Panc1 (cell line): Measurements from ENCODE around the gene LSS. TPM values are rescaled to one million over a fixed set of nuclear protein-coding genes. Genes with fewer than 3 reads are reported as not detected.

Experiments used
- ATAC-seq: fragments of 200-7000 bp; cut with Tn5 transposase; 2 replicates; pipeline ENCODE4 v1.9.1; 2020; ENCODE audit warnings: mild to moderate bottlenecking, moderate library complexity
- BruUV-seq: library from RNA; stranded (reverse); fragments of 400-500 nt; replicated peaks from 2 replicates; lab custom pipeline; 2021; lab: Mats Ljungman, UMichigan
- CTCF ChIA-PET: fragments of 300-600 bp; sonication (Branson Sonifier 250); formaldehyde crosslinking; loops from one replicate; lab custom pipeline; 2022; ENCODE audit warnings: antibody characterized with exemption; lab: Charles Lee
- POLR2A ChIA-PET: fragments of 300-600 bp; sonication (Branson Sonifier 250); formaldehyde crosslinking; loops from one replicate; lab custom pipeline; 2022; ENCODE audit warnings: antibody characterized with exemption; lab: Charles Lee
- DNase-seq: peaks from one replicate; pipeline ENCODE4 v3.0.0-alpha.2; 2010; ENCODE audit warnings: low read depth, low spot score
- H3K27ac ChIP-seq: 2 replicates; pipeline ENCODE4 v1.5.1; 2011; ENCODE audit warnings: mild to moderate bottlenecking, low read length, inconsistent platforms
- H3K27me3 ChIP-seq: fragments of 200-500 bp; sonication (Bioruptor generic); 2 replicates; pipeline ENCODE4 v1.6.0; 2014; ENCODE audit warnings: low read length, inconsistent platforms; ENCODE audit not compliant: control insufficient read depth, insufficient read depth
- H3K36me3 ChIP-seq: fragments of 200-500 bp; sonication (Bioruptor generic); 2 replicates; pipeline ENCODE4 v1.5.1; 2014; ENCODE audit warnings: inconsistent platforms, mild to moderate bottlenecking, low read length, moderate library complexity; ENCODE audit not compliant: control insufficient read depth, insufficient read depth
- H3K4me1 ChIP-seq: 2 replicates; pipeline ENCODE4 v1.5.1; 2011; ENCODE audit warnings: inconsistent platforms, mild to moderate bottlenecking, low read length, moderate library complexity; ENCODE audit not compliant: control insufficient read depth, insufficient read depth
- H3K4me3 ChIP-seq, 2 experiments: 2 replicates each; pipeline ENCODE4 v1.5.1; 2011 to 2012; ENCODE audit warnings: low read depth in 2 of 2, low read length in 2 of 2, mild to moderate bottlenecking in 2 of 2, inconsistent platforms in 1 of 2, moderate library complexity in 1 of 2
- H3K9me3 ChIP-seq: fragments of 200-500 bp; sonication (Bioruptor generic); 2 replicates; pipeline ENCODE4 v1.5.1; 2014; ENCODE audit warnings: low read depth, mild to moderate bottlenecking, inconsistent platforms, low read length, moderate library complexity; ENCODE audit not compliant: control insufficient read depth, insufficient read depth
- CTCF ChIP-seq: fragments of 450-650 bp; IDR thresholded peaks from 2 replicates; pipeline ENCODE4 v1.5.1; 2017; ENCODE audit warnings: mild to moderate bottlenecking
- POLR2AphosphoS5 ChIP-seq: IDR thresholded peaks from 2 replicates; pipeline ENCODE4 v1.6.1; 2012; ENCODE audit warnings: mild to moderate bottlenecking, low read depth, low read length, moderate library complexity
- SIN3A ChIP-seq: IDR thresholded peaks from 2 replicates; pipeline ENCODE4 v1.6.1; 2012; ENCODE audit warnings: low read depth, mild to moderate bottlenecking, low read length, moderate library complexity, borderline replicate concordance; ENCODE audit not compliant: insufficient read depth
- TCF7L2 ChIP-seq: IDR thresholded peaks from 2 replicates; pipeline ENCODE4 v1.6.1; 2011; ENCODE audit warnings: mild to moderate bottlenecking, low read depth, low read length, inconsistent platforms
- in situ Hi-C: cut with HindIII; loops from 2 replicates; pipeline ENCODE4 v1.10.0; 2016; ENCODE audit warnings: low sequenced_read_pairs, low pct_unique_long_range_greater_than_20kb
- intact Hi-C: fragments of 100-400 bp; cut with micrococcal nuclease; formaldehyde crosslinking; loops from one replicate; pipeline ENCODE4 v1.10.0; 2022; ENCODE audit not compliant: unreplicated experiment
- total RNA-seq: library from RNA; stranded (reverse); gene quantifications from one replicate; pipeline ENCODE4 v1.2.1, GENCODE V29; 2021; ENCODE audit not compliant: unreplicated experiment
- TF ChIP-seq, protein P1 (sequence below), 2 experiments: IDR thresholded peaks; 2 replicates each; pipeline ENCODE4 v1.6.1; 2011 to 2012; ENCODE audit warnings: low read depth in 2 of 2, control low read depth in 1 of 2, low read length in 1 of 2, mild to moderate bottlenecking in 1 of 2, moderate library complexity in 1 of 2; ENCODE audit not compliant: insufficient read depth in 1 of 2

LSS gene
- total RNA-seq, 1 experiment from 2014 or later = 111 TPM

DNA sequence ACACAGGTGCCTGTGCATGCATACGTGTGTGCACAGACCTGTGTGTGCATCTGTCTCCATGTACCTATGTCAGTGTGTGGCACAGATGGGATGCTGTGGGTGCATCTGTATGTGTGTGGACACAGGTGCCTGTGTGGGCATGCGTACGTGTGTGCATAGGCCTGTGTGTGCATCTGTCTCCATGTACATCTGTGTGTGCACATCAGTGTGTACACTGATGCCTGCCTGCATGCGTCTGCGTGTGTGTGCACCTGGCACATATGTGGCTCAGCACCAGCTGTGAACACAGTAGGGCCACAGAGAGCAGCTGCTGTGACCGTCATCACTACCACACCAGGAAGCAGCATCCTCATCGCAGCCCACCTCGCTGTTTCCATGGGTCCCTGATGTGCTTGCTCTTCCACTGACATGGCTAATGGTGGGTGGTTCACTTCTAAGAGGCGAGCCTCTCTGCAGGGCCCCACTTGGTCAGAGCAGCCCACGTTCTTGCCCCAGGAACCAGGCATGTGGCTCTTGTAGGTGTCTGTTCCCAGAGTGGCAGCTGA is 34.7 kb downstream of the LSS start:
- TF ChIP-seq, protein P1, sequence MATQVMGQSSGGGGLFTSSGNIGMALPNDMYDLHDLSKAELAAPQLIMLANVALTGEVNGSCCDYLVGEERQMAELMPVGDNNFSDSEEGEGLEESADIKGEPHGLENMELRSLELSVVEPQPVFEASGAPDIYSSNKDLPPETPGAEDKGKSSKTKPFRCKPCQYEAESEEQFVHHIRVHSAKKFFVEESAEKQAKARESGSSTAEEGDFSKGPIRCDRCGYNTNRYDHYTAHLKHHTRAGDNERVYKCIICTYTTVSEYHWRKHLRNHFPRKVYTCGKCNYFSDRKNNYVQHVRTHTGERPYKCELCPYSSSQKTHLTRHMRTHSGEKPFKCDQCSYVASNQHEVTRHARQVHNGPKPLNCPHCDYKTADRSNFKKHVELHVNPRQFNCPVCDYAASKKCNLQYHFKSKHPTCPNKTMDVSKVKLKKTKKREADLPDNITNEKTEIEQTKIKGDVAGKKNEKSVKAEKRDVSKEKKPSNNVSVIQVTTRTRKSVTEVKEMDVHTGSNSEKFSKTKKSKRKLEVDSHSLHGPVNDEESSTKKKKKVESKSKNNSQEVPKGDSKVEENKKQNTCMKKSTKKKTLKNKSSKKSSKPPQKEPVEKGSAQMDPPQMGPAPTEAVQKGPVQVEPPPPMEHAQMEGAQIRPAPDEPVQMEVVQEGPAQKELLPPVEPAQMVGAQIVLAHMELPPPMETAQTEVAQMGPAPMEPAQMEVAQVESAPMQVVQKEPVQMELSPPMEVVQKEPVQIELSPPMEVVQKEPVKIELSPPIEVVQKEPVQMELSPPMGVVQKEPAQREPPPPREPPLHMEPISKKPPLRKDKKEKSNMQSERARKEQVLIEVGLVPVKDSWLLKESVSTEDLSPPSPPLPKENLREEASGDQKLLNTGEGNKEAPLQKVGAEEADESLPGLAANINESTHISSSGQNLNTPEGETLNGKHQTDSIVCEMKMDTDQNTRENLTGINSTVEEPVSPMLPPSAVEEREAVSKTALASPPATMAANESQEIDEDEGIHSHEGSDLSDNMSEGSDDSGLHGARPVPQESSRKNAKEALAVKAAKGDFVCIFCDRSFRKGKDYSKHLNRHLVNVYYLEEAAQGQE (IDR thresholded peaks at IDR 0.05; ENCODE audit: insufficient read depth in 1 of 2, low read depth in 2 of 2, low read length in 1 of 2) = no peak
- TF ChIP-seq SIN3A (no peak), POLR2AphosphoS5 (no peak), TCF7L2 (no peak), CTCF (no peak)
- Histone ChIP-seq H3K4me3 (no peak overlapping the region), H3K27me3 (no peaks in the 10 kb centered on the region), H3K27ac (no peak overlapping the region), H3K4me1 (peaks cover under 1% of the 10 kb centered on the region; the same call in 1 of the 2 replicates), H3K36me3 (no peaks in the 10 kb centered on the region), H3K9me3 (no peaks in the 10 kb centered on the region)
- in situ Hi-C loops = no loop called here
- no TSS peak for BruUV-seq
- ATAC-seq (no peak), DNase-seq (no peak)
- ChIA-PET POLR2A (no interaction called here), CTCF (no interaction called here)
- intact Hi-C loops = no loop called here

DNA sequence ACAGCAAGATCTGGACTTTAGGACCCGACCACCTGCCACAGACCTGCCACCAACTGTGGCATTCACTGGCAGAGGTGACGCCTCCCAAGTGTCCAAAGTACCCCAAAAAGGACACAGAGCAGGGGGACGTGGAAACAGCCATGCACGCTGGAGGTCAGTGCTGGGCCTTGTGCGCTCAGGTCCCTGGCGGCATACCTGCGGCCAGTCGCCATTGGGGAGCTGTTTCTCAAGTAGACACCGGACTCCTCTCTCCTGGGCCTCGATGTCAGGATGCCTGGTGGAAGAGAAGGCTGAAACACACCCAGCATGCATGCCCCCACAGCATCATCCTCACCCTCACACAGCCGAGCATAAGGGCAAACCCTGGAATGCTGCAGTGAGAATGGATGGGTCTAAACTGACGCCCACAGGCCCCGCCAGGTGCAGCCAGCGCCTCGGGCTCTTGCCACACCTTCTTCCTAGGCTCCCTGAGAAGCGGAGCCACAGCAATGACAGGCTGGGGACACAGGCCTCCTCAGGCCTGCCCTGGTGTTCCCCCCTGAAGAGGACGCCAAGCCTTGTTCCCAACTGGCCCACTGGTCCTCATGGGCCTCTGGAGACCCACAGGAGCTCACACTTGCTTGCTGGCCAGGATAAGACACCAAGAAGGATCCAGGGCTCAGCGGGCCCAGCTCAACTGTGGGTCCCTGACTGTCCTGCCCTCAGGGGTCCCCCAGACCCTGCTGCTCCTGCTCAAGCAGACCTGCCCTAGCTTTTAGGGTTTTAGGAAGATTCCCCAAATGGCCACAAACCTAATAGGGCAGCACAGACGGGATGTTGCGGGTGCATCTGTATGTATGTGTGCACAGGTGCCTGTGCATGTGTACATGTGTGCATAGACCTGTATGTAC is 36.6 kb downstream of the LSS start:
- ChIA-PET CTCF (no interaction called here), POLR2A (no interaction called here)
- no peak for TF ChIP-seq CTCF
- TF ChIP-seq, protein P1 (IDR thresholded peaks at IDR 0.05; ENCODE audit: insufficient read depth in 1 of 2, low read depth in 2 of 2, low read length in 1 of 2) = no peak
- TF ChIP-seq SIN3A = no peak
- no peak for TF ChIP-seq TCF7L2
- TF ChIP-seq POLR2AphosphoS5 = no peak
- intact Hi-C loops (no loop called here), in situ Hi-C loops (no loop called here)
- H3K4me3 ChIP-seq = no peak overlapping the region
- H3K36me3 ChIP-seq = no peaks in the 10 kb centered on the region
- ATAC-seq = no peak
- BruUV-seq = no TSS peak
- DNase-seq = no peak
- no peaks in the 10 kb centered on the region for H3K9me3 ChIP-seq
- no peak overlapping the region for H3K27ac ChIP-seq
- no peaks in the 10 kb centered on the region for H3K27me3 ChIP-seq
- peaks cover 5% of the 10 kb centered on the region; the same call in 1 of the 2 replicates for H3K4me1 ChIP-seq
